Measurements from ENCODE around the gene DMAC2. TPM values are rescaled to one million over a fixed set of nuclear protein-coding genes. Genes with fewer than 3 reads are reported as not detected.
"Not testable (repeated sequence)": the region's sequence is repeated elsewhere in the genome, so short reads cannot be mapped to it uniquely, and the experiment has no call there.

Gene DMAC2
- total RNA-seq (10 to 100 TPM; 52.6 to 86.8 (median 77.5) TPM), polyA plus RNA-seq (84.9 TPM)
- long read RNA-seq, donor 1, transcript DMAC2-208 (5 exons, 979 nt) = minor isoform, 13 of 118 reads
- long read RNA-seq, donor 1, transcript DMAC2-201 (6 exons, 1,692 nt) = major isoform, 71 of 118 reads
- long read RNA-seq, donor 1, partial matches to known transcripts = 7 of 118 reads
- long read RNA-seq, donor 1, other reads (novel, unspliced or antisense) = 20 of 118 reads
- long read RNA-seq, donor 2, transcript DMAC2-201 (6 exons, 1,692 nt) = major isoform, 31 of 55 reads
- long read RNA-seq, donor 2, transcript DMAC2-208 (5 exons, 979 nt) = minor isoform, 7 of 55 reads
- long read RNA-seq, donor 2, partial matches to known transcripts = 9 of 55 reads
- long read RNA-seq, donor 2, other reads (novel, unspliced or antisense) = 6 of 55 reads
- long read RNA-seq, donor 3, transcript DMAC2-204 (4 exons, 1,454 nt) = minor isoform, 8 of 201 reads
- long read RNA-seq, donor 3, transcript DMAC2-210 (5 exons, 1,622 nt) = minor isoform, 18 of 201 reads
- long read RNA-seq, donor 3, transcript DMAC2-201 (6 exons, 1,692 nt) = major isoform, 108 of 201 reads
- long read RNA-seq, donor 3, transcript DMAC2-208 (5 exons, 979 nt) = minor isoform, 20 of 201 reads
- long read RNA-seq, donor 3, partial matches to known transcripts = 24 of 201 reads
- long read RNA-seq, donor 3, other reads (novel, unspliced or antisense) = 21 of 201 reads
- long read RNA-seq, donor 4, transcript DMAC2-201 (6 exons, 1,692 nt) = major isoform, 51 of 67 reads
- long read RNA-seq, donor 4, partial matches to known transcripts = 6 of 67 reads
- long read RNA-seq, donor 4, other reads (novel, unspliced or antisense) = 5 of 67 reads

GRCh38 chr19:41439441-41440222 lies at the start of gene DMAC2:
TSS of gene DMAC2 (minus strand) at chr19:41439912. CDS start at chr19:41439899, 13 bp downstream.
- peak; percentile 98 for ATAC-seq
- under 1% methylated on average over 40 of the region's 40 CpGs for WGBS
- intact Hi-C loops (cut with DNase I) = loop anchor here in 1 of 4 donors (10.0 kb wide), 1 partner anchor 85 kb away; the partner anchor contains the start of gene TGFB1
- peak within 1 kb of the TSS; percentile 99 for H3K27ac ChIP-seq (ENCODE audit: low read length)
- no peaks in the 10 kb centered on the region for H3K4me1 ChIP-seq (ENCODE audit: control insufficient read depth, insufficient read depth, low read length)
- DNase-seq = peak; percentile 97 to 98 (median 98)
- H3K27me3 ChIP-seq (ENCODE audit: control insufficient read depth, insufficient read depth) = no peaks in the 10 kb centered on the region
- H3K9me3 ChIP-seq (ENCODE audit: control insufficient read depth, low read length) = no peaks in the 10 kb centered on the region
- H3K4me3 ChIP-seq (ENCODE audit: low read length) = peak within 1 kb of the TSS; percentile 89

- H3K9me3 ChIP-seq (ENCODE audit: control insufficient read depth, low read length); H3K27me3 ChIP-seq (ENCODE audit: control insufficient read depth, insufficient read depth); H3K4me1 ChIP-seq (ENCODE audit: control insufficient read depth, insufficient read depth, low read length); DNase-seq; intact Hi-C loops (cut with DNase I); H3K27ac ChIP-seq (ENCODE audit: low read length); ATAC-seq; H3K4me3 ChIP-seq (ENCODE audit: low read length): not testable (repeated sequence)
- WGBS = 87% methylated on average over 4 of the region's 4 CpGs
Measured at GRCh38 chr19:41486953-41487352, 47.2 kb upstream of the DMAC2 start.

GRCh38 chr19:41484822-41485221 lies 45.1 kb upstream of the DMAC2 start:
- intact Hi-C loops (cut with DNase I) = no loop called here
- no peaks in the 10 kb centered on the region for H3K4me1 ChIP-seq (ENCODE audit: control insufficient read depth, insufficient read depth, low read length)
- 82% methylated on average over 4 of the region's 4 CpGs for WGBS
- no peak overlapping the region for H3K4me3 ChIP-seq (ENCODE audit: low read length)
- no peak overlapping the region for H3K27ac ChIP-seq (ENCODE audit: low read length)
- no peak for DNase-seq
- no peaks in the 10 kb centered on the region for H3K9me3 ChIP-seq (ENCODE audit: control insufficient read depth, low read length)
- H3K27me3 ChIP-seq (ENCODE audit: control insufficient read depth, insufficient read depth) = no peaks in the 10 kb centered on the region
- ATAC-seq = no peak

- no peaks in the 10 kb centered on the region for H3K27me3 ChIP-seq (ENCODE audit: control insufficient read depth, insufficient read depth)
- DNase-seq (no peak), ATAC-seq (peak; percentile 22 to 52)
- intact Hi-C loops (cut with DNase I) = no loop called here
- no peaks in the 10 kb centered on the region for H3K9me3 ChIP-seq (ENCODE audit: control insufficient read depth, low read length)
- no peak overlapping the region for H3K4me3 ChIP-seq (ENCODE audit: low read length)
- no peaks in the 10 kb centered on the region for H3K4me1 ChIP-seq (ENCODE audit: control insufficient read depth, insufficient read depth, low read length)
- 63% methylated on average over 12 of the region's 12 CpGs for WGBS
- peak overlapping the region; percentile 80 for H3K27ac ChIP-seq (ENCODE audit: low read length)
Measured at GRCh38 chr19:41480336-41480735, 40.6 kb upstream of the DMAC2 start.

- DNase-seq (peak; percentile 81 to 83 (median 83)), ATAC-seq (peak; percentile 82 to 91)
- no peaks in the 10 kb centered on the region for H3K27me3 ChIP-seq (ENCODE audit: control insufficient read depth, insufficient read depth)
- no peaks in the 10 kb centered on the region for H3K9me3 ChIP-seq (ENCODE audit: control insufficient read depth, low read length)
- no peaks in the 10 kb centered on the region for H3K4me1 ChIP-seq (ENCODE audit: control insufficient read depth, insufficient read depth, low read length)
- WGBS = 62% methylated on average over 8 of the region's 8 CpGs
- no peak overlapping the region for H3K4me3 ChIP-seq (ENCODE audit: low read length)
- H3K27ac ChIP-seq (ENCODE audit: low read length) = peak overlapping the region; percentile 80
- intact Hi-C loops (cut with DNase I) = no loop called here
Measured at GRCh38 chr19:41479757-41480191, 40.1 kb upstream of the DMAC2 start.

- no peaks in the 10 kb centered on the region for H3K27me3 ChIP-seq (ENCODE audit: control insufficient read depth, insufficient read depth)
- intact Hi-C loops (cut with DNase I) = no loop called here
- no peaks in the 10 kb centered on the region for H3K4me1 ChIP-seq (ENCODE audit: control insufficient read depth, insufficient read depth, low read length)
- no peaks in the 10 kb centered on the region for H3K9me3 ChIP-seq (ENCODE audit: control insufficient read depth, low read length)
- DNase-seq (peak in 1 of 3 donors; percentile 66), ATAC-seq (peak; percentile 80 to 87)
- WGBS = 53% methylated on average over 15 of the region's 15 CpGs
- peak overlapping the region; percentile 80 for H3K27ac ChIP-seq (ENCODE audit: low read length)
- H3K4me3 ChIP-seq (ENCODE audit: low read length) = peak overlapping the region; percentile 25
Measured at GRCh38 chr19:41478875-41479756, 39.4 kb upstream of the DMAC2 start.

GRCh38 chr19:41478171-41478570 lies 38.5 kb upstream of the DMAC2 start:
- ATAC-seq = peak in 1 of 2 donors; percentile 2
- H3K27ac ChIP-seq (ENCODE audit: low read length) = peak overlapping the region; percentile 38
- H3K4me1 ChIP-seq (ENCODE audit: control insufficient read depth, insufficient read depth, low read length) = no peaks in the 10 kb centered on the region
- H3K9me3 ChIP-seq (ENCODE audit: control insufficient read depth, low read length) = no peaks in the 10 kb centered on the region
- WGBS = 45% methylated on average over 8 of the region's 8 CpGs
- intact Hi-C loops (cut with DNase I) = no loop called here
- peak overlapping the region; percentile 4 for H3K4me3 ChIP-seq (ENCODE audit: low read length)
- DNase-seq = no peak
- no peaks in the 10 kb centered on the region for H3K27me3 ChIP-seq (ENCODE audit: control insufficient read depth, insufficient read depth)

DNA sequence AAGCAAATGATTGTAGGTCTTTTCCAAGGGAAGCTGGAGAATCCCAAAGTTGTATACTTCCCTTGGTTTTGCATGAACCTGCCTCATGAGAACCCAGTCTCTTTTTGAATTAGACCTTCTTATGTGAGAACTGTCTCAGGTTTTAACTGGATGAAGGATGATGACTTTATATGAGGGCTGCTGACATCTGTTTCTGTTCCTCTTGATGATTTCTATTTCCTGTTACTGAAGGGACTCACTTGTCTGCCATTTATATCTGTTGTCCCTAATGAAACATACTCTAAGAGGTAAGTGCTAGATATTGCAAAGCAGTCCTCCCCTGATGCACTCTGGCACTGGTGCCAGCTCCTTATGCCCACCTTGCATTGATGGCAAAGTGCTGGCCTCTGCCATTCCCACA lies 36.9 kb upstream of the DMAC2 start:
- Histone ChIP-seq H3K4me1 (ENCODE audit: control insufficient read depth, insufficient read depth, low read length) (no peaks in the 10 kb centered on the region), H3K27me3 (ENCODE audit: control insufficient read depth, insufficient read depth) (no peaks in the 10 kb centered on the region), H3K9me3 (ENCODE audit: control insufficient read depth, low read length) (no peaks in the 10 kb centered on the region), H3K27ac (ENCODE audit: low read length) (no peak overlapping the region), H3K4me3 (ENCODE audit: low read length) (no peak overlapping the region)
- ATAC-seq = no peak
- intact Hi-C loops (cut with DNase I) = no loop called here
- DNase-seq = no peak

DNA sequence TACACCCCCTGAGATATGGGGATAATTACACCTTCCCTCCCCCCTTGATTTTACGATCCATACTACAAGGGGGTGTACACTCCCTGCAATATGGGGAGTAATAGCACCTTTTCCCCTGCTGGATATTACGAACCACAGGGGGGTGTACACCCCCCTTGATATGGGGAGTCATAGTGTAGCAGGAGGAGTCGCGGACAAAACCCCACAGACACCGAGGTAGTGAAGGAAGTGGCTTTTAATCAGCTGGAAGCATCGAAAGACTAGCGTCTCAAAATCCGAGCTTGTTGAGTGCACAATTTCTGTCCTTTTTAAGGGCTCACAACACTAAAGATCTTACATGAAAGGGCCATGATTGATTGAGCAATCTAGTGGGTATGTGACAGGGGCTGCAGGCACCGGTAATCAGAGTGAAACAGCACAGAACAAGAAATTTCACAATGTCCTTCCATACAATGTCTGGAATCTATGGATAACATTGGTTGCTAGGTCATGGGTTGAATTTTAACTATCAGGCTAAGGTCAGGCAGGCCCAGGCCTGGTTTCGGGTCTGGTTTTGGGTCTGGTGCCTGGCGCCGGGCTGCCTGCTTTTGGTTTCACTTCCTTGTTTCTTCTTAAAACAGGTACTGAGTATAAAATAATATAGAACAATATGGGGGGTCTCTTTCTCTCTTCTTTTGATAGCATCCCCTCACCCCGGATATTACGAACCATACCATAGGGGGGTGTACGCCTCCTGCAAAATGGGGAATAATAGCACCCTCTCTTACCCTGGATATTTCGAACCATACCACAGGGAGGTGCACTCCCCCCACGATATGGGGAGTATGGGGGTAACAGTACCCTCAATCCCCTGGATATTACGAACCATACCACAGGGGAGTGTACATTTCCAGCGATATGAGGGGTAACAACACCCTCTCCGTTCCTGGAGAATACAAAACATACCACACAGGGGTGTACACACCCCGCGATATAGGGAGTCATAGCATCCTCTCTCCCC lies 23.8 kb upstream of the DMAC2 start:
- WGBS = 82% methylated on average over 22 of the region's 22 CpGs
- H3K4me3 ChIP-seq (ENCODE audit: low read length); H3K27me3 ChIP-seq (ENCODE audit: control insufficient read depth, insufficient read depth); H3K27ac ChIP-seq (ENCODE audit: low read length); intact Hi-C loops (cut with DNase I); H3K4me1 ChIP-seq (ENCODE audit: control insufficient read depth, insufficient read depth, low read length); ATAC-seq; H3K9me3 ChIP-seq (ENCODE audit: control insufficient read depth, low read length): not testable (repeated sequence)
- DNase-seq = peak in 1 of 3 donors; percentile 53
